Chondrocyte (in vitro differentiated cells): ENCODE measurements around the gene P2RX2. TPM values are rescaled to one million over a fixed set of nuclear protein-coding genes. Genes with fewer than 3 reads are reported as not detected.

Experiments
- DNase-seq: peaks from one replicate; pipeline ENCODE4 v3.0.0; 2021; ENCODE audit warnings: mixed read lengths, low spot score
- H3K27ac Mint-ChIP-seq: one replicate; pipeline ENCODE4 v1.8.0; 2021; ENCODE audit warnings: mild to moderate bottlenecking, moderate library complexity, mixed read lengths; ENCODE audit not compliant: unreplicated experiment
- H3K27me3 Mint-ChIP-seq: 2 replicates; pipeline ENCODE4 v1.8.0; 2021; ENCODE audit warnings: low read depth, mixed read lengths
- H3K36me3 Mint-ChIP-seq: 2 replicates; pipeline ENCODE4 v1.8.0; 2021; ENCODE audit warnings: low read depth, mixed read lengths
- H3K4me1 Mint-ChIP-seq: 2 replicates; pipeline ENCODE4 v1.8.0; 2021; ENCODE audit warnings: low read depth, mild to moderate bottlenecking, mixed read lengths
- H3K4me3 Mint-ChIP-seq: one replicate; pipeline ENCODE4 v1.8.0; 2021; ENCODE audit warnings: mild to moderate bottlenecking, moderate library complexity, mixed read lengths; ENCODE audit not compliant: unreplicated experiment
- H3K9me3 Mint-ChIP-seq: 2 replicates; pipeline ENCODE4 v1.8.0; 2021; ENCODE audit warnings: low read depth, mixed read lengths
- total RNA-seq: library from RNA; stranded (reverse); gene quantifications from 3 replicates; pipeline ENCODE4 v1.2.1, GENCODE V29; 2021
- TF ChIP-seq, protein P1 (sequence below): fragments of 200-600 bp; sonication (generic); IDR thresholded peaks from 2 replicates; pipeline ENCODE4 v1.5.0; 2021; ENCODE audit warnings: antibody characterized with exemption, mild to moderate bottlenecking, moderate library complexity

P2RX2 gene
- total RNA-seq, 1 donor from 2014 or later: not detected

DNA sequence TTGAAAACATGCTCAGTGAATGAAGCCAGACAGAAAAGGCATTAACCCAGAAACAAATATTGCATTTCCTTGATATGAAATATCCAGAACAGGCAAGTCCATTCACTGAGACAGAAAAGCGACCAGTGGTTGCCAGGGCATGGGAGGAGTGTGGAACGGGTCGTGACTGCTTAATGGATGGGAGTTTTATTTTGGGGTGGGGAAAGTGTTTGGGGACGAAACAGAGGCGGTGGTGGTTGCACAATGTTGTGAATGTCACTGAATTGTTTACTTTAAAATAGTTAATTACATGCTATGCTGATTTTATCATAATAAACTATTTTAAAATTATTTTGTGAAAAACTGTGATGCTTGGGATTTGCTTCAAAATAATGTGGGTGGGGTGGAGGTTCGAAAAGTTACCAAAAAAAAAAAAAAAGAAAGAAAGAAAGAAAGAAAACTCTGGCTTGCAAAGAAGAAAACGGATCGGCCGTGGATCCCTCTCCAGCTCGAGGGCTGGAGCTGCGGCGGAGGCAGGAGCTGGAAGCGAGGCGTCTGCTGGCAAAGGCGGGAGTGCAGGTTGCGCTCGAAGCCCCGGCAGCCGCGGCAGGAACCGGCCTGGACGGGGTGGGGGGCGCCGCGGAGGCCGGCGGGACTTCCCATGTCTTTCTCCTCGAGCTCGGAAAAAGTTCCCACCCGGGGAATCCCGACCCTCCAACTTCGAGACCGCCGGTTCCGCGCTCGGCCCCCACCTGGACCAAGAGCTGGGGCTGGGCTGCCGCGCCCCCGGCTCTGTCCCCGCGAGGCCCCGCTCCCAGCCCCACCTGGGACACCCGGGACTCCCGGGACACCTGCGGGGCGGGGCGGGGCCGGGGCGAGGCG, 524 bp upstream of the P2RX2 start:
- H3K27me3 Mint-ChIP-seq: peaks cover 23% of the 10 kb centered on the region
- H3K4me1 Mint-ChIP-seq: peaks cover 19% of the 10 kb centered on the region
- H3K27ac Mint-ChIP-seq: no peak overlapping the region

DNA sequence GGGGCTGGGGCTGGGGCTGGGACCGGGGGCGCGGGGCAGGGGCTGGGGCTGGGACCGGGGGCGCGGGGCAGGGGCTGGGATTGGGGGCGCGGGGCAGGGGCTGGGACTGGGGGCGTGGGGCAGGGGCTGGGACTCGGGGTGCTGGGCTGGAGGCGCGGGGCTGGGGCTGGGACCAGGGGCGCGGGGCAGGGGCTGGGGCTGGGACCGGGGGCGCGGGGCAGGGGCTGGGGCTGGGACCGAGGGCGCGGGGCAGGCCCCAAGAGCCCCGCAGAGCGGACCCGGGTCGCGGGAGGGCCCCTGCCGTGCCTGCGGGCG, 452 bp downstream of the P2RX2 start:
- no peak overlapping the region for H3K27ac Mint-ChIP-seq
- no peak overlapping the region for H3K4me3 Mint-ChIP-seq
- H3K36me3 Mint-ChIP-seq: peaks cover 2% of the 10 kb centered on the region
- H3K4me1 Mint-ChIP-seq: peaks cover 24% of the 10 kb centered on the region
- peaks cover 23% of the 10 kb centered on the region for H3K27me3 Mint-ChIP-seq
- H3K9me3 Mint-ChIP-seq: no peaks in the 10 kb centered on the region
- no peak for DNase-seq
- TF ChIP-seq, protein P1, sequence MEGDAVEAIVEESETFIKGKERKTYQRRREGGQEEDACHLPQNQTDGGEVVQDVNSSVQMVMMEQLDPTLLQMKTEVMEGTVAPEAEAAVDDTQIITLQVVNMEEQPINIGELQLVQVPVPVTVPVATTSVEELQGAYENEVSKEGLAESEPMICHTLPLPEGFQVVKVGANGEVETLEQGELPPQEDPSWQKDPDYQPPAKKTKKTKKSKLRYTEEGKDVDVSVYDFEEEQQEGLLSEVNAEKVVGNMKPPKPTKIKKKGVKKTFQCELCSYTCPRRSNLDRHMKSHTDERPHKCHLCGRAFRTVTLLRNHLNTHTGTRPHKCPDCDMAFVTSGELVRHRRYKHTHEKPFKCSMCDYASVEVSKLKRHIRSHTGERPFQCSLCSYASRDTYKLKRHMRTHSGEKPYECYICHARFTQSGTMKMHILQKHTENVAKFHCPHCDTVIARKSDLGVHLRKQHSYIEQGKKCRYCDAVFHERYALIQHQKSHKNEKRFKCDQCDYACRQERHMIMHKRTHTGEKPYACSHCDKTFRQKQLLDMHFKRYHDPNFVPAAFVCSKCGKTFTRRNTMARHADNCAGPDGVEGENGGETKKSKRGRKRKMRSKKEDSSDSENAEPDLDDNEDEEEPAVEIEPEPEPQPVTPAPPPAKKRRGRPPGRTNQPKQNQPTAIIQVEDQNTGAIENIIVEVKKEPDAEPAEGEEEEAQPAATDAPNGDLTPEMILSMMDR: no peak

More for the DNA sequence above, 524 bp upstream of the P2RX2 start:
- no peak for DNase-seq
- TF ChIP-seq, protein P1: no peak
- H3K9me3 Mint-ChIP-seq: no peaks in the 10 kb centered on the region
- no peaks in the 10 kb centered on the region for H3K36me3 Mint-ChIP-seq
- no peak overlapping the region for H3K4me3 Mint-ChIP-seq

DNA sequence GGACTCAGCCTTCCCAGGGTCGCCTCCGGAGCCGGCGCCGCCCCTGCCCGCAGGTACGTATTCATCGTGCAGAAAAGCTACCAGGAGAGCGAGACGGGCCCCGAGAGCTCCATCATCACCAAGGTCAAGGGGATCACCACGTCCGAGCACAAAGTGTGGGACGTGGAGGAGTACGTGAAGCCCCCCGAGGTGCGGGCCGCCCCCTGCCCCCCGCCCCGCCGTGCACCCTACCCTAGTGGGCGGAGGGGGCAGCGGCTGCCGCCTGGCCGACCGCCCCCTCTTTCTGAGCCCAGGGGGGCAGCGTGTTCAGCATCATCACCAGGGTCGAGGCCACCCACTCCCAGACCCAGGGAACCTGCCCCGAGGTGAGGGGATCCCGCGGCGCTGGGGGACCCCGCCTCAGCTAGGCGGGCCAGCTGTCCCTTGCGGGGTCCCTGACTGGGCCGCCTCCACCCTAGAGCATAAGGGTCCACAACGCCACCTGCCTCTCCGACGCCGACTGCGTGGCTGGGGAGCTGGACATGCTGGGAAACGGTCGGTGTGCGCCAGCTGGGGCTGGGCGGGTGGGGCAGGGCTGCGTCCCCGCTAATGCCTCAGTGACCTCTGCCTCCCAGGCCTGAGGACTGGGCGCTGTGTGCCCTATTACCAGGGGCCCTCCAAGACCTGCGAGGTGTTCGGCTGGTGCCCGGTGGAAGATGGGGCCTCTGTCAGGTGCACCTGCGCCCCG, 973 bp downstream of the P2RX2 start:
- H3K27me3 Mint-ChIP-seq: peaks cover 23% of the 10 kb centered on the region
- H3K27ac Mint-ChIP-seq: no peak overlapping the region
- DNase-seq: no peak
- peaks cover 2% of the 10 kb centered on the region for H3K36me3 Mint-ChIP-seq
- TF ChIP-seq, protein P1: no peak
- no peak overlapping the region for H3K4me3 Mint-ChIP-seq
- peaks cover 24% of the 10 kb centered on the region for H3K4me1 Mint-ChIP-seq
- no peaks in the 10 kb centered on the region for H3K9me3 Mint-ChIP-seq

DNA sequence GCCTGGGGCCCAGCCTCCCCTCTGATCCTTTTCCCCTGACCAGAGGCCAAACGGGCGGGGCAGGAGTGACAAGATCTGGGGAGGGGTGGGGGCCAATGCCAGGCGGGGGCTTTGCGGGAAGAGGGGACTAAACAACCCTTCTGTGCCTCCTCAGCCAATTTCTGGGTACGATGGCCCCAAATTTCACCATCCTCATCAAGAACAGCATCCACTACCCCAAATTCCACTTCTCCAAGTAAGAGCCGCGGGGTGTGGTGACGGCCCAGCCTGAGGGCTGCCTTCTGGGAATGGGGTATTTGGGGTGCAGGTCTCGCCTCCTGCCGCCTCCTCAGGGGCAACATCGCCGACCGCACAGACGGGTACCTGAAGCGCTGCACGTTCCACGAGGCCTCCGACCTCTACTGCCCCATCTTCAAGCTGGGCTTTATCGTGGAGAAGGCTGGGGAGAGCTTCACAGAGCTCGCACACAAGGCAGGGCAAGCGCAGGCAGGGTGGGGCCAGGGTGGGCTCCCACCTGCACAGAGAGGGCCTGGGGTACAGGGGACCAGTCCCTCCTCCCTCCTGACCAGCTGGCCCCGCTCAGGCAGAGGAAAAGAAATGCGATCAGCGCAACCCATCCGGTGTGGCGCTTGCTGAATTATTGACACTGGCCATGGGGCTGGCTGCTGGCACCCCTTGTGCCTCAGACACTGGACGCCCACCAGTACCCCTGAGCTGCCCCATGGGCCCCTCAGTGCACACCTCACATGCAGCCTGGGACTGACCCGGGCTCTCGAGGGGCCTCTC, 1.7 kb downstream of the P2RX2 start:
- Mint-ChIP-seq H3K27ac (no peak overlapping the region), H3K4me1 (peaks cover 21% of the 10 kb centered on the region)

More for the DNA sequence above, 1.7 kb downstream of the P2RX2 start:
- Mint-ChIP-seq H3K27me3 (peaks cover 20% of the 10 kb centered on the region), H3K36me3 (peaks cover 5% of the 10 kb centered on the region), H3K9me3 (no peaks in the 10 kb centered on the region), H3K4me3 (no peak overlapping the region)
- TF ChIP-seq, protein P1: no peak
- no peak for DNase-seq
